ENCODE results near the gene CLCN6.

CLCN6 gene

GRCh38 chr1:11769274-11769673, 36.7 kb upstream of the CLCN6 start:
- Histone ChIP-seq H4K12ac (ENCODE audit: low read depth, low read length) (no peak overlapping the region), H3K9me3 (ENCODE audit: insufficient read depth, low read depth, low read length) (no peaks in the 10 kb centered on the region), H3K4me1 (ENCODE audit: control insufficient read depth in 1 of 2, insufficient read depth in 2 of 2, low read length in 2 of 2) (no peaks in the 10 kb centered on the region), H3K79me2 (ENCODE audit: control insufficient read depth, insufficient read depth, low read length, poor library complexity) (no peaks in the 10 kb centered on the region), H2BK120ac (ENCODE audit: insufficient read depth, low read length, poor library complexity) (no peak overlapping the region), H3K27ac (ENCODE audit: low read depth, low read length) (no peak overlapping the region), H3K79me1 (ENCODE audit: low read length) (no peaks in the 10 kb centered on the region), H3K36me3 (ENCODE audit: control insufficient read depth in 1 of 2, insufficient read depth in 2 of 2, low read length in 2 of 2) (no peaks in the 10 kb centered on the region), H2AFZ (ENCODE audit: insufficient read depth, low read length, poor library complexity) (no peak overlapping the region), H3K4ac (ENCODE audit: low read depth, low read length) (no peak overlapping the region), H3K14ac (ENCODE audit: low read length) (no peak overlapping the region), H3K4me2 (ENCODE audit: low read length) (no peak overlapping the region), H3K23ac (ENCODE audit: low read length) (no peak overlapping the region), H4K91ac (ENCODE audit: low read depth, low read length) (no peak overlapping the region), H3K27me3 (ENCODE audit: insufficient read depth, low read length) (no peaks in the 10 kb centered on the region), H3K4me3 (ENCODE audit: low read depth, low read length) (no peak overlapping the region), H3K9ac (ENCODE audit: low read length) (no peak overlapping the region), H2BK5ac (ENCODE audit: low read depth, low read length, poor library complexity) (no peak overlapping the region), H4K8ac (ENCODE audit: low read depth, low read length) (no peak overlapping the region), H3K18ac (ENCODE audit: low read length) (no peak overlapping the region), H2BK12ac (ENCODE audit: low read length) (no peak overlapping the region), H2AK5ac (ENCODE audit: low read length) (no peak overlapping the region)
- WGBS (ENCODE audit: extremely low coverage, insufficient coverage, insufficient read length) = no CpG with 5 or more reads among the region's 4 CpGs
- no peak for DNase-seq

- Histone ChIP-seq H2BK12ac (ENCODE audit: low read length) (no peak overlapping the region), H2AK5ac (ENCODE audit: low read length) (no peak overlapping the region), H3K14ac (ENCODE audit: low read length) (no peak overlapping the region), H2BK5ac (ENCODE audit: low read depth, low read length, poor library complexity) (no peak overlapping the region), H3K79me2 (ENCODE audit: control insufficient read depth, insufficient read depth, low read length, poor library complexity) (no peaks in the 10 kb centered on the region), H3K4me2 (ENCODE audit: low read length) (no peak overlapping the region), H3K27me3 (ENCODE audit: insufficient read depth, low read length) (no peaks in the 10 kb centered on the region), H3K4me1 (ENCODE audit: control insufficient read depth in 1 of 2, insufficient read depth in 2 of 2, low read length in 2 of 2) (no peaks in the 10 kb centered on the region), H2BK120ac (ENCODE audit: insufficient read depth, low read length, poor library complexity) (no peak overlapping the region), H2AFZ (ENCODE audit: insufficient read depth, low read length, poor library complexity) (no peak overlapping the region), H4K91ac (ENCODE audit: low read depth, low read length) (no peak overlapping the region), H4K8ac (ENCODE audit: low read depth, low read length) (no peak overlapping the region), H3K4me3 (ENCODE audit: low read depth, low read length) (no peak overlapping the region), H3K23ac (ENCODE audit: low read length) (no peak overlapping the region), H3K9ac (ENCODE audit: low read length) (no peak overlapping the region), H4K12ac (ENCODE audit: low read depth, low read length) (no peak overlapping the region), H3K36me3 (ENCODE audit: control insufficient read depth in 1 of 2, insufficient read depth in 2 of 2, low read length in 2 of 2) (no peaks in the 10 kb centered on the region), H3K4ac (ENCODE audit: low read depth, low read length) (no peak overlapping the region), H3K79me1 (ENCODE audit: low read length) (no peaks in the 10 kb centered on the region), H3K9me3 (ENCODE audit: insufficient read depth, low read depth, low read length) (no peaks in the 10 kb centered on the region), H3K27ac (ENCODE audit: low read depth, low read length) (no peak overlapping the region), H3K18ac (ENCODE audit: low read length) (no peak overlapping the region)
- DNase-seq = no peak
Measured at GRCh38 chr1:11770011-11770410, 36.0 kb upstream of the CLCN6 start.

- WGBS (ENCODE audit: extremely low coverage, insufficient coverage, insufficient read length) = no CpG with 5 or more reads among the region's 11 CpGs
- Histone ChIP-seq H2BK5ac (ENCODE audit: low read depth, low read length, poor library complexity) (no peak overlapping the region), H2BK12ac (ENCODE audit: low read length) (no peak overlapping the region), H3K9ac (ENCODE audit: low read length) (no peak overlapping the region), H4K8ac (ENCODE audit: low read depth, low read length) (no peak overlapping the region), H3K4me3 (ENCODE audit: low read depth, low read length) (no peak overlapping the region), H3K27me3 (ENCODE audit: insufficient read depth, low read length) (no peaks in the 10 kb centered on the region), H3K14ac (ENCODE audit: low read length) (no peak overlapping the region), H3K18ac (ENCODE audit: low read length) (no peak overlapping the region), H4K12ac (ENCODE audit: low read depth, low read length) (no peak overlapping the region), H3K23ac (ENCODE audit: low read length) (no peak overlapping the region), H3K79me2 (ENCODE audit: control insufficient read depth, insufficient read depth, low read length, poor library complexity) (no peaks in the 10 kb centered on the region), H3K36me3 (ENCODE audit: control insufficient read depth in 1 of 2, insufficient read depth in 2 of 2, low read length in 2 of 2) (no peaks in the 10 kb centered on the region), H3K4ac (ENCODE audit: low read depth, low read length) (no peak overlapping the region), H3K9me3 (ENCODE audit: insufficient read depth, low read depth, low read length) (no peaks in the 10 kb centered on the region), H3K27ac (ENCODE audit: low read depth, low read length) (no peak overlapping the region), H4K91ac (ENCODE audit: low read depth, low read length) (no peak overlapping the region), H2BK120ac (ENCODE audit: insufficient read depth, low read length, poor library complexity) (no peak overlapping the region), H2AFZ (ENCODE audit: insufficient read depth, low read length, poor library complexity) (no peak overlapping the region), H3K4me2 (ENCODE audit: low read length) (no peak overlapping the region), H3K79me1 (ENCODE audit: low read length) (no peaks in the 10 kb centered on the region), H3K4me1 (ENCODE audit: control insufficient read depth in 1 of 2, insufficient read depth in 2 of 2, low read length in 2 of 2) (no peaks in the 10 kb centered on the region), H2AK5ac (ENCODE audit: low read length) (no peak overlapping the region)
- no peak for DNase-seq
Measured at GRCh38 chr1:11771481-11772043, 34.4 kb upstream of the CLCN6 start.

GRCh38 chr1:11772458-11772857, 33.5 kb upstream of the CLCN6 start:
- no peaks in the 10 kb centered on the region for H3K79me2 ChIP-seq (ENCODE audit: control insufficient read depth, insufficient read depth, low read length, poor library complexity)
- H3K27ac ChIP-seq (ENCODE audit: low read depth, low read length) = no peak overlapping the region
- H3K4me2 ChIP-seq (ENCODE audit: low read length) = no peak overlapping the region
- no peak overlapping the region for H3K9ac ChIP-seq (ENCODE audit: low read length)
- H2BK12ac ChIP-seq (ENCODE audit: low read length) = no peak overlapping the region
- no peaks in the 10 kb centered on the region for H3K79me1 ChIP-seq (ENCODE audit: low read length)
- no CpG with 5 or more reads among the region's 5 CpGs for WGBS (ENCODE audit: extremely low coverage, insufficient coverage, insufficient read length)
- H3K23ac ChIP-seq (ENCODE audit: low read length) = no peak overlapping the region
- no peak overlapping the region for H4K8ac ChIP-seq (ENCODE audit: low read depth, low read length)
- H2BK5ac ChIP-seq (ENCODE audit: low read depth, low read length, poor library complexity) = no peak overlapping the region
- H4K12ac ChIP-seq (ENCODE audit: low read depth, low read length) = no peak overlapping the region
- H4K91ac ChIP-seq (ENCODE audit: low read depth, low read length) = no peak overlapping the region
- no peaks in the 10 kb centered on the region for H3K4me1 ChIP-seq (ENCODE audit: control insufficient read depth in 1 of 2, insufficient read depth in 2 of 2, low read length in 2 of 2)
- no peaks in the 10 kb centered on the region for H3K36me3 ChIP-seq (ENCODE audit: control insufficient read depth in 1 of 2, insufficient read depth in 2 of 2, low read length in 2 of 2)
- no peak overlapping the region for H2BK120ac ChIP-seq (ENCODE audit: insufficient read depth, low read length, poor library complexity)
- H3K9me3 ChIP-seq (ENCODE audit: insufficient read depth, low read depth, low read length) = no peaks in the 10 kb centered on the region
- no peak overlapping the region for H3K4ac ChIP-seq (ENCODE audit: low read depth, low read length)
- H2AK5ac ChIP-seq (ENCODE audit: low read length) = no peak overlapping the region
- H3K18ac ChIP-seq (ENCODE audit: low read length) = no peak overlapping the region
- DNase-seq = no peak
- H3K27me3 ChIP-seq (ENCODE audit: insufficient read depth, low read length) = no peaks in the 10 kb centered on the region
- H3K14ac ChIP-seq (ENCODE audit: low read length) = no peak overlapping the region
- no peak overlapping the region for H2AFZ ChIP-seq (ENCODE audit: insufficient read depth, low read length, poor library complexity)
- no peak overlapping the region for H3K4me3 ChIP-seq (ENCODE audit: low read depth, low read length)

Data from trophoblast cell (in vitro differentiated cells and primary cell).